Activated B cell treated with CpG ODN at 0.5 μM for 24 hours (primary cell): ENCODE results near the gene CDRT4. TPM values are rescaled to one million over a fixed set of nuclear protein-coding genes. Genes with fewer than 3 reads are reported as not detected.

ENCODE experiments used
- ATAC-seq: fragments of 200-7000 bp; cut with Tn5 transposase; one replicate; pipeline ENCODE4 v1.10.0; 2021; ENCODE audit warnings: low read depth, mild to moderate bottlenecking, moderate library complexity
- CTCF ChIA-PET: fragments of 350-600 bp; sonication (Branson Sonifier 250); formaldehyde crosslinking; loops from one replicate; lab custom pipeline; 2021; ENCODE audit warnings: antibody characterized with exemption; lab: Charles Lee
- POLR2A ChIA-PET: fragments of 350-600 bp; sonication (Branson Sonifier 250); formaldehyde crosslinking; loops from one replicate; lab custom pipeline; 2021; ENCODE audit warnings: antibody characterized with exemption; lab: Charles Lee
- DNase-seq: peaks from one replicate; pipeline ENCODE4 v3.0.0; 2022
- H3K27ac Mint-ChIP-seq: one replicate; pipeline ENCODE4 v1.8.0; 2020; ENCODE audit warnings: mixed read lengths
- H3K27me3 Mint-ChIP-seq: one replicate; pipeline ENCODE4 v1.8.0; 2021; ENCODE audit warnings: mixed read lengths
- H3K36me3 Mint-ChIP-seq: one replicate; pipeline ENCODE4 v1.8.0; 2021; ENCODE audit warnings: low read depth, mixed read lengths
- H3K4me1 Mint-ChIP-seq: one replicate; pipeline ENCODE4 v1.8.0; 2021; ENCODE audit warnings: mixed read lengths
- H3K4me3 Mint-ChIP-seq: one replicate; pipeline ENCODE4 v1.8.0; 2020; ENCODE audit warnings: mild to moderate bottlenecking, mixed read lengths
- H3K9me3 Mint-ChIP-seq: one replicate; pipeline ENCODE4 v1.8.0; 2020; ENCODE audit warnings: mixed read lengths
- CTCF ChIP-seq: fragments of 200-600 bp; IDR thresholded peaks from one replicate; pipeline ENCODE4 v1.8.0; 2022; ENCODE audit warnings: antibody characterized with exemption, mild to moderate bottlenecking
- intact Hi-C: fragments of 100-400 bp; cut with micrococcal nuclease; formaldehyde crosslinking; loops from one replicate; pipeline ENCODE4 v1.15.1; 2024
- total RNA-seq: library from RNA; stranded (reverse); gene quantifications from 2 replicates; pipeline ENCODE4 v1.2.3, GENCODE V29; 2022

CDRT4 gene
- total RNA-seq, 1 donor from 2014 or later: 5.3 TPM

DNA sequence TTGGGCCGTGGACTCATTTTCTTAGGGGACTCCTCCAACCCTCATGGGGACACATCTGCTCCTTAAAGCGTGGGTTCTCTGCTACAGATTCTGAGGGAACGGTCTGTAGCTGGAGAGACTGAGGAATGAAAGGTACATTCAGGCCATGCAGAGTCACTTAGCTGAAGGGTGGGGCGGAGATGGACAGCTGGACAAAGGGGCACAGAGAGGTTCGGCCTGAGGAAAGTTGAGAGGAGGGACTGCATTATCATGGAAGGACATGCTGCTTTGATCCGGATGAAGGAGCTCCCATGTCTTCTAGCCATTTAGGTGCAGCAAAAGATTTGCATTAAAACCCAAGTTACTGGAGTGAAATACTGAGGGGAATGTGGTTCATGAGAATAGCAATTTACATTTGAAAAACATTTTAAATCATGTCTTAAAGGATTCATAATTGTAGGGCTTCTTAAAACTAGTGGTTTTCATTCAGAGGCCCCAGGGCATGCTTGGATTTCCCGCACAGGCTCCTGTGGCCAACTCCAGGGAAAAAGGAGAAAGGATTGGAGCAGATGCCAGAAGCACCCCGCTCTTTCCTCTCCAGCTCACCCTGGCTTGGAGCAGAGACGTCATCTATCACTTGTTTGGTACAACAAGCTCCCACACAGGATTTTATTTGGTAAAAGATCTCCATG lies 54.2 kb downstream of the CDRT4 start:
- Mint-ChIP-seq H3K4me3 (no peak overlapping the region), H3K36me3 (no peaks in the 10 kb centered on the region), H3K9me3 (no peaks in the 10 kb centered on the region), H3K27ac (no peak overlapping the region), H3K4me1 (no peaks in the 10 kb centered on the region), H3K27me3 (no peaks in the 10 kb centered on the region)
- DNase-seq (no peak), ATAC-seq (no peak)
- ChIA-PET POLR2A (no interaction called here), CTCF (no interaction called here)
- intact Hi-C loops: no loop called here
- no peak for TF ChIP-seq CTCF

DNA sequence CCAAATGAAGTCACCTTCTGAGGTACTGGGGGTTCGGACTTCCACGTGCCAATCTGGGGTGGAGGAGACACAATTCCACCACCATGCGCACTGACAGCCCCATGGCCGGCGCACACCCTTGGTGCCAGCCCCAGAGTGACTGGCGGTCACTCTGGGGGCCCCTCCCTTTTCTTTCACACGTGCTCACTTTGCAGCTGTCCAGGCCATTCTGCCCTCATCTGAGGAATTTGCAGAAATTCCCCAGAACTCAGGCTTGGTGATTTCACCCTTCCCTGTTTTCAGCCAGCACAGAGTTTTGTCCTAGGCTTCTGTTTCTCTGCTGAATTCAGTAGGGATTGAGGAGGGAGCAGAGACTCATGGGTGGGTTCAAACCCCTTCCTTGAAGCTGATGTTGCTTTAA lies 54.8 kb downstream of the CDRT4 start:
- TF ChIP-seq CTCF: no peak
- ATAC-seq (no peak), DNase-seq (no peak)
- Mint-ChIP-seq H3K4me3 (no peak overlapping the region), H3K4me1 (no peaks in the 10 kb centered on the region), H3K9me3 (no peaks in the 10 kb centered on the region), H3K27ac (no peak overlapping the region), H3K36me3 (no peaks in the 10 kb centered on the region), H3K27me3 (no peaks in the 10 kb centered on the region)
- intact Hi-C loops: no loop called here
- ChIA-PET CTCF (no interaction called here), POLR2A (no interaction called here)

DNA sequence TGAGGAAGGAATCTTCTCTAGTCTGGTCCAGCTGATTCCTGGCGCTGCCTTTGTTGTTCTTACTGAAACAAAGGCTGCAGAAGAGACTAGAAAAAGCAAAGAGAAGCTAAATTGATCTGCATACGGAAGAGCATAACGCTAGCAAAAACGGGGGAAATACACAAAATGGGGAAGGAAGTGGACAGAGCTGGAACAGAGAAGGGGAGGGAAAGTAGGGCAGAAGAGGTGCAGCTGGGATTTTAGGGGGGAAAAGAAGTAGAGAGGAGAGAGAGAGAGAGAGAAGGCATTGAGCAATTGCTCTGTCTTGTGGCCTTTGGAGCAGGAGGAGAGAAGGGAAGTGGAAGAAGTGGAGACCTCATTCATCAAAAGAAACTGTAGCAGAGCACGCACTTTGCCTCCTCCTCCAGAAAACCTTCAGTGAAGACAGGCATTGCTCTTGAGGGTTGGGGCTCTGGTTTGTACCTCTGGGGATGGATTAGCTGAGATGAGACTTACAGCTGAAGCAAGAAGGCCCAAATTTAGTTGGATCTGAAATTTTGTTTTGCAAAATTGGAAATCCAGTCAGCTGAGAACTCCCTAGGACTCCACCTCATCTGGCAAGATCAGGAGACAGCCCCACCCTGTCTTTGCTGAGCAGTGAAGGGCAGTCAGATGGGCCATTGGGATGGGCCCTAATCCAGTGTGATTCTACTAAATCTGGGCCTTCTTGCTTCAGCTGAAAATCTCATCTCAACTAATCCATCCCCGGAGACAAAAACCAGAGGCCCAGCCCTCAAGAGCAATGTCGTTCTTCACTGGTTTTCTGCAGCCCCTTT lies 55.8 kb downstream of the CDRT4 start:
- POLR2A ChIA-PET: no interaction called here
- Mint-ChIP-seq H3K27ac (no peak overlapping the region), H3K4me1 (no peaks in the 10 kb centered on the region), H3K9me3 (no peaks in the 10 kb centered on the region), H3K36me3 (no peaks in the 10 kb centered on the region), H3K27me3 (no peaks in the 10 kb centered on the region), H3K4me3 (no peak overlapping the region)
- intact Hi-C loops: no loop called here
- CTCF ChIA-PET: no interaction called here
- DNase-seq (no peak), ATAC-seq (no peak)
- TF ChIP-seq CTCF: no peak

DNA sequence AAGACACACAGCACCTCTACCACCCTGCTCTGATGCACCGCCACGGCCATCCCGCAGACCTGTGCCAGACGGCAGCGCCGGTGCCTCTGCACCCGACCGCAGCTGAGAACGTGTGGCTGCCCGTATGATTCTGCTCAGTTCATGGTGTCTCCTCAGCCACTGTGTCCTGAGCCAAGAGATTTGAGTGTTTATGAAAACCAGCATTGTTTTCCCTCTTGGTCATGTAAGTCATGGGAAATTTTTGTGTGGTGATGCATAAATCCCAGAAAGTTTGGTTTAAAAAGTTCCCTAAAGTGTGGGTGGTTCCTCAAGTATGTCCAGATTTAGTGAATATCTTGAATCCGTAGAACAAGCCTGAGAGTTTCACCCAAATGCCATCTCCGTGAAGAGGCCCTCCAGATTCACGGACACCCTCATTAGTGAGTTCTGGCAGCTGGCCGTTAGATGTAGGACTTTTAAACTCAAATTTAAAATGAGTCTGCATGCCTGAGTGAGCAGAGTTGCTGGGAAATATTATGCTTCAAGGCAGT lies 57.6 kb downstream of the CDRT4 start:
- CTCF ChIA-PET: no interaction called here
- Mint-ChIP-seq H3K27ac (no peak overlapping the region), H3K4me1 (no peaks in the 10 kb centered on the region), H3K27me3 (no peaks in the 10 kb centered on the region), H3K36me3 (no peaks in the 10 kb centered on the region), H3K9me3 (no peaks in the 10 kb centered on the region), H3K4me3 (no peak overlapping the region)
- POLR2A ChIA-PET: no interaction called here
- no peak for ATAC-seq
- TF ChIP-seq CTCF: no peak
- intact Hi-C loops: no loop called here
- no peak for DNase-seq

DNA sequence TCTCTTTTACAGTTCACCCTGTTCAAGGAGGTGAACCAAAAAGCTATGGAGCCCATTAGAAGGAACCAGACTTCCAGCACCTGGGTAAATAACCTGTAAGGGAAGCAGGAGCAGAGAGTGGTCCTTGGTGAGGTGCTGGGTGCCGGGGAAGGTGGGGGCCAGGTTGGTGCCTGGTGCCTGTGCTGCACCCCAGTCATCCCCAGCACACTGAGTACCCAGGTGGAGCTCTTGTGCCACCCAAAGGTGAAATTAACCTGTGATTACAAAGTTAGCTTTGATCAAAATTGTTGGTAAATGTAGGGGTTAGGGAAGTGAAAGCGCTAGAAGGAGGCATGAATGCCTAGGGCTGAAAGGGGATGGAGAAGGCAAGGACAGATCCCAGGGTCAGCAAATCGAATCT lies 58.6 kb downstream of the CDRT4 start:
- Mint-ChIP-seq H3K4me1 (no peaks in the 10 kb centered on the region), H3K4me3 (no peak overlapping the region), H3K36me3 (no peaks in the 10 kb centered on the region), H3K9me3 (no peaks in the 10 kb centered on the region), H3K27ac (no peak overlapping the region), H3K27me3 (no peaks in the 10 kb centered on the region)
- intact Hi-C loops: no loop called here
- no peak for ATAC-seq
- DNase-seq: no peak
- ChIA-PET CTCF (no interaction called here), POLR2A (no interaction called here)
- TF ChIP-seq CTCF: no peak
